Measurements from ENCODE around the gene CIAO2A. TPM values are rescaled to one million over a fixed set of nuclear protein-coding genes. Genes with fewer than 3 reads are reported as not detected.

Gene CIAO2A
- total RNA-seq, 2 donors from 2014 or later: 54.6 to 63.2 TPM

- H3K9me3 ChIP-seq (ENCODE audit: control insufficient read depth, low read length): no peaks in the 10 kb centered on the region
- peaks cover 14% of the 10 kb centered on the region for H3K4me1 Mint-ChIP-seq
- H3K27me3 ChIP-seq (ENCODE audit: control insufficient read depth, insufficient read depth, low read length, poor library complexity, severe bottlenecking): no peaks in the 10 kb centered on the region
- H3K36me3 ChIP-seq (ENCODE audit: control insufficient read depth, insufficient read depth, low read length): no peaks in the 10 kb centered on the region
- TF ChIP-seq CTCF (conservative IDR thresholded peaks at IDR 0.05): no peak
- H3K4me1 ChIP-seq (ENCODE audit: control insufficient read depth, insufficient read depth, low read length): peaks cover 5% of the 10 kb centered on the region
- peaks cover 3% of the 10 kb centered on the region for H3K36me3 Mint-ChIP-seq (ENCODE audit: low read depth)
- H3K27ac ChIP-seq (ENCODE audit: low read depth, low read length): no peak overlapping the region
- WGBS, 2 experiments (ENCODE audit: insufficient coverage in 1 of 2, insufficient read length in 1 of 2): 95 to 100% methylated on average over 2 of the region's 2 CpGs
- no peaks in the 10 kb centered on the region for H3K27me3 Mint-ChIP-seq (ENCODE audit: insufficient read depth)
- H3K9ac ChIP-seq (ENCODE audit: extremely low read depth, low read length, poor library complexity, severe bottlenecking): no peak overlapping the region
- DNase-seq: no peak
- H3K4me3 Mint-ChIP-seq: no peak overlapping the region
- H3K9me3 Mint-ChIP-seq: no peaks in the 10 kb centered on the region
- no peak overlapping the region for H3K4me3 ChIP-seq (ENCODE audit: low read length)
- no peak overlapping the region for H3K27ac Mint-ChIP-seq
These were observed 7.3 kb upstream of the CIAO2A start for GRCh38 chr15:64100958-64101357.

GRCh38 chr15:64099379-64099778 is 5.7 kb upstream of the CIAO2A start:
- WGBS, 2 experiments (ENCODE audit: insufficient coverage in 1 of 2, insufficient read length in 1 of 2): 94 to 100% methylated on average over 2 of the region's 2 CpGs
- Mint-ChIP-seq H3K4me1 (peaks cover 14% of the 10 kb centered on the region), H3K36me3 (ENCODE audit: low read depth) (peaks cover 3% of the 10 kb centered on the region)

GRCh38 chr15:64096668-64097384 is 3.2 kb upstream of the CIAO2A start:
- Mint-ChIP-seq H3K4me1 (peaks cover 24% of the 10 kb centered on the region), H3K9me3 (no peaks in the 10 kb centered on the region), H3K4me3 (peak overlapping the region; percentile 97), H3K27me3 (ENCODE audit: insufficient read depth) (peaks cover 2% of the 10 kb centered on the region), H3K27ac (peak overlapping the region; percentile 94), H3K36me3 (ENCODE audit: low read depth) (no peaks in the 10 kb centered on the region)
- no peak for TF ChIP-seq CTCF (conservative IDR thresholded peaks at IDR 0.05)
- Histone ChIP-seq H3K9me3 (ENCODE audit: control insufficient read depth, low read length) (no peaks in the 10 kb centered on the region), H3K36me3 (ENCODE audit: control insufficient read depth, insufficient read depth, low read length) (no peaks in the 10 kb centered on the region), H3K4me1 (ENCODE audit: control insufficient read depth, insufficient read depth, low read length) (no peaks in the 10 kb centered on the region), H3K9ac (ENCODE audit: extremely low read depth, low read length, poor library complexity, severe bottlenecking) (peak overlapping the region; percentile 59), H3K27ac (ENCODE audit: low read depth, low read length) (no peak overlapping the region), H3K27me3 (ENCODE audit: control insufficient read depth, insufficient read depth, low read length, poor library complexity, severe bottlenecking) (no peaks in the 10 kb centered on the region), H3K4me3 (ENCODE audit: low read length) (peak overlapping the region; percentile 94)
- WGBS, 2 experiments (ENCODE audit: insufficient coverage in 1 of 2, insufficient read length in 1 of 2): 7 to 17% methylated on average over 5 to 16 of the region's 16 CpGs
- DNase-seq: peak; percentile 46

More at GRCh38 chr15:64099379-64099778, 5.7 kb upstream of the CIAO2A start:
- DNase-seq: no peak
- no peaks in the 10 kb centered on the region for H3K36me3 ChIP-seq (ENCODE audit: control insufficient read depth, insufficient read depth, low read length)
- Mint-ChIP-seq H3K4me3 (no peak overlapping the region), H3K27me3 (ENCODE audit: insufficient read depth) (no peaks in the 10 kb centered on the region), H3K27ac (no peak overlapping the region), H3K9me3 (no peaks in the 10 kb centered on the region)
- H3K4me3 ChIP-seq (ENCODE audit: low read length): no peak overlapping the region
- no peaks in the 10 kb centered on the region for H3K4me1 ChIP-seq (ENCODE audit: control insufficient read depth, insufficient read depth, low read length)
- TF ChIP-seq CTCF (conservative IDR thresholded peaks at IDR 0.05): no peak
- H3K9ac ChIP-seq (ENCODE audit: extremely low read depth, low read length, poor library complexity, severe bottlenecking): no peak overlapping the region
- H3K9me3 ChIP-seq (ENCODE audit: control insufficient read depth, low read length): no peaks in the 10 kb centered on the region
- no peaks in the 10 kb centered on the region for H3K27me3 ChIP-seq (ENCODE audit: control insufficient read depth, insufficient read depth, low read length, poor library complexity, severe bottlenecking)
- H3K27ac ChIP-seq (ENCODE audit: low read depth, low read length): no peak overlapping the region

Data from endodermal cell (in vitro differentiated cells).